ENCODE results near the gene ISG15.

The ISG15 gene

DNA sequence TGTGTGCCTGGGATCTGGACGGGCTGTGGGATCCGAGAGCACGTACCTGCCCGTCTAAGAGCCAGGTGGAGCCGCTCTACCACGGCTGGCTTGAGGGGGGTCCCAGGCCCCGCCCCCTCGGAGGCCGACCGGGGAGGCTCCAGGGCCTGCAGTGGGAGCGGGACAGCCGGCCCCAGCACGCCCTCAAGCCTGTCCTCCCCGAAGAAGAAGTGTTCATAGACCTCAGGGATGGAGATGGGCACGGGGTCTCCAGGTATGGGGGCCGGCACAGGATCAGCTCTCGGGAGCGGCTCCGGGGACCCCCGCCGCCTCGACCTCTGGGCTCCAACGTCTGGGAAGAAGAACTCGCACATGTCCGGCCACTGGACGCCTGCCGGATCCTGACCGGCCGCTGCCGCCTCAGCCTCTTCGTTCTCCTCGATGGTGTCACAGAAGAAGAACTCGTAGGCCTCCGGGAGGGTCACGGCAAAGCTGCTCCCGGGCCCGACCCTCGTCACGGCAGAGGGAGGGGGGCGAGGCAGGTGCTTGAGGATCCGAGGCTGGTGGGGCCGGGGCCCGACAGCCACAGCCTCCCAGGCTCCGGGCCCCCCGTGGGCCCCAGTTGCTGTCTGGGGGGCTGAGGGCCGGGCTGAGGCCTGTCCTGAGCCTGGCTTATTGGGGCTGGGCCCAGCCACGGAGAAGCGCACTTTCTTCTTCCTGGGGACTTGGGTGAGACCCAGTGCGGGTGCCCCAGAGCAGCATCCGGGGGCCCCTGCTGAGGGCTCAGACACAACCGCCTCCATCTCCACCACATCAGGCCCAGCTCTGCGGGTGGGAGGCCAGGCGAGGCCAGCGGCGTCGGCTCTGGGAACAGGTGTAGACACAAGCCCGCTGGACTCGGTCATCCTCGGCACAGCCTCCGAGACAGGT lies 34.2 kb upstream of the ISG15 start:
- in situ Hi-C loops (cut with HindIII; ENCODE audit: low pct_ligation_motif_present, low sequenced_read_pairs), result no loop called here
- TF ChIP-seq, protein P1, sequence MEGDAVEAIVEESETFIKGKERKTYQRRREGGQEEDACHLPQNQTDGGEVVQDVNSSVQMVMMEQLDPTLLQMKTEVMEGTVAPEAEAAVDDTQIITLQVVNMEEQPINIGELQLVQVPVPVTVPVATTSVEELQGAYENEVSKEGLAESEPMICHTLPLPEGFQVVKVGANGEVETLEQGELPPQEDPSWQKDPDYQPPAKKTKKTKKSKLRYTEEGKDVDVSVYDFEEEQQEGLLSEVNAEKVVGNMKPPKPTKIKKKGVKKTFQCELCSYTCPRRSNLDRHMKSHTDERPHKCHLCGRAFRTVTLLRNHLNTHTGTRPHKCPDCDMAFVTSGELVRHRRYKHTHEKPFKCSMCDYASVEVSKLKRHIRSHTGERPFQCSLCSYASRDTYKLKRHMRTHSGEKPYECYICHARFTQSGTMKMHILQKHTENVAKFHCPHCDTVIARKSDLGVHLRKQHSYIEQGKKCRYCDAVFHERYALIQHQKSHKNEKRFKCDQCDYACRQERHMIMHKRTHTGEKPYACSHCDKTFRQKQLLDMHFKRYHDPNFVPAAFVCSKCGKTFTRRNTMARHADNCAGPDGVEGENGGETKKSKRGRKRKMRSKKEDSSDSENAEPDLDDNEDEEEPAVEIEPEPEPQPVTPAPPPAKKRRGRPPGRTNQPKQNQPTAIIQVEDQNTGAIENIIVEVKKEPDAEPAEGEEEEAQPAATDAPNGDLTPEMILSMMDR (IDR thresholded peaks at IDR 0.05; ENCODE audit: low read depth, low read length, missing control alignments), result no peak
- no peak for DNase-seq
- Histone ChIP-seq H3K27ac (no peak overlapping the region), H3K4me3 (ENCODE audit: low read depth, low read length) (no peak overlapping the region), H3K27me3 (replicated peaks) (peaks cover 3% of the 10 kb centered on the region), H3K36me3 (replicated peaks) (no peaks in the 10 kb centered on the region)

GRCh38 chr1:979744-980072 lies 33.6 kb upstream of the ISG15 start:
- in situ Hi-C loops (cut with HindIII; ENCODE audit: low pct_ligation_motif_present, low sequenced_read_pairs), result no loop called here
- Histone ChIP-seq H3K27ac (no peak overlapping the region), H3K27me3 (replicated peaks) (peaks cover 3% of the 10 kb centered on the region), H3K36me3 (replicated peaks) (no peaks in the 10 kb centered on the region), H3K4me3 (ENCODE audit: low read depth, low read length) (no peak overlapping the region)
- DNase-seq, result no peak
- TF ChIP-seq, protein P1 (IDR thresholded peaks at IDR 0.05; ENCODE audit: low read depth, low read length, missing control alignments), result no peak

- TF ChIP-seq, protein P1 (IDR thresholded peaks at IDR 0.05; ENCODE audit: low read depth, low read length, missing control alignments), result no peak
- in situ Hi-C loops (cut with HindIII; ENCODE audit: low pct_ligation_motif_present, low sequenced_read_pairs), result no loop called here
- no peak for DNase-seq
- Histone ChIP-seq H3K4me3 (ENCODE audit: low read depth, low read length) (no peak overlapping the region), H3K27me3 (replicated peaks) (peaks cover 3% of the 10 kb centered on the region), H3K27ac (no peak overlapping the region), H3K36me3 (replicated peaks) (no peaks in the 10 kb centered on the region)
These were observed 33.1 kb upstream of the ISG15 start for GRCh38 chr1:980137-980571.

- H3K27ac ChIP-seq, result no peak overlapping the region
- in situ Hi-C loops (cut with HindIII; ENCODE audit: low pct_ligation_motif_present, low sequenced_read_pairs), result no loop called here
- peaks cover 3% of the 10 kb centered on the region for H3K27me3 ChIP-seq (replicated peaks)
- no peaks in the 10 kb centered on the region for H3K36me3 ChIP-seq (replicated peaks)
- TF ChIP-seq, protein P1 (IDR thresholded peaks at IDR 0.05; ENCODE audit: low read depth, low read length, missing control alignments), result no peak
- no peak overlapping the region for H3K4me3 ChIP-seq (ENCODE audit: low read depth, low read length)
- no peak for DNase-seq
These were observed 32.5 kb upstream of the ISG15 start for GRCh38 chr1:980602-981395.

- no peak for DNase-seq
- Histone ChIP-seq H3K36me3 (replicated peaks) (no peaks in the 10 kb centered on the region), H3K4me3 (ENCODE audit: low read depth, low read length) (no peak overlapping the region), H3K27me3 (replicated peaks) (peaks cover 3% of the 10 kb centered on the region), H3K27ac (no peak overlapping the region)
- in situ Hi-C loops (cut with HindIII; ENCODE audit: low pct_ligation_motif_present, low sequenced_read_pairs), result no loop called here
- TF ChIP-seq, protein P1 (IDR thresholded peaks at IDR 0.05; ENCODE audit: low read depth, low read length, missing control alignments), result no peak
These were observed 31.8 kb upstream of the ISG15 start for GRCh38 chr1:981491-981954.
